ENCODE measurements around the gene NOS2.
A peak's percentile ranks its signal among the peaks of the same experiment; 100 is the strongest.
"Not testable (repeated sequence)": the region's sequence is repeated elsewhere in the genome, so short reads cannot be mapped to it uniquely, and the experiment has no call there.

NOS2 gene

DNA sequence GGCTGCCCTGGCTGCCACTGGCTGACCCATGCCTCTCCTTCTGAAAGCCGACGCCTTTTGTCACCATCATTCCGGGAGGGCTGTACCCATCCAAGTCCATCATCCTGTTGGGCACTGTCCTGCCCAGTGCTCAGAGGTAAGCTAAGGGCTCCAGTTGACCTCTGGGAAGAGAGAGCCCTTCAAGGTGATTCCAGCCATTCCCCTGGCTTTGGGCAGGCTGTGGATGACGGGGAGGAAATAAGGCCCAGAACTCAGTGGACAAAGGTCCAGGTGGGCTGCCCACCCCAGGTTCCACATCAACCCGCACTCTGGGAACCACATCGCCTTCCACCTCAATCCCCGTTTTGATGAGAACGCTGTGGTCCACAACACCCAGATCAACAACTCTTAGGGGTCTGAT is 45.8 kb downstream of the NOS2 start:
- TF ChIP-seq, protein P1, sequence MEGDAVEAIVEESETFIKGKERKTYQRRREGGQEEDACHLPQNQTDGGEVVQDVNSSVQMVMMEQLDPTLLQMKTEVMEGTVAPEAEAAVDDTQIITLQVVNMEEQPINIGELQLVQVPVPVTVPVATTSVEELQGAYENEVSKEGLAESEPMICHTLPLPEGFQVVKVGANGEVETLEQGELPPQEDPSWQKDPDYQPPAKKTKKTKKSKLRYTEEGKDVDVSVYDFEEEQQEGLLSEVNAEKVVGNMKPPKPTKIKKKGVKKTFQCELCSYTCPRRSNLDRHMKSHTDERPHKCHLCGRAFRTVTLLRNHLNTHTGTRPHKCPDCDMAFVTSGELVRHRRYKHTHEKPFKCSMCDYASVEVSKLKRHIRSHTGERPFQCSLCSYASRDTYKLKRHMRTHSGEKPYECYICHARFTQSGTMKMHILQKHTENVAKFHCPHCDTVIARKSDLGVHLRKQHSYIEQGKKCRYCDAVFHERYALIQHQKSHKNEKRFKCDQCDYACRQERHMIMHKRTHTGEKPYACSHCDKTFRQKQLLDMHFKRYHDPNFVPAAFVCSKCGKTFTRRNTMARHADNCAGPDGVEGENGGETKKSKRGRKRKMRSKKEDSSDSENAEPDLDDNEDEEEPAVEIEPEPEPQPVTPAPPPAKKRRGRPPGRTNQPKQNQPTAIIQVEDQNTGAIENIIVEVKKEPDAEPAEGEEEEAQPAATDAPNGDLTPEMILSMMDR (IDR thresholded peaks at IDR 0.05) = no peak
- TF ChIP-seq ZFX (IDR thresholded peaks at IDR 0.05; ENCODE audit: borderline replicate concordance) = no peak
- no peak overlapping the region for H3K27ac ChIP-seq

DNA sequence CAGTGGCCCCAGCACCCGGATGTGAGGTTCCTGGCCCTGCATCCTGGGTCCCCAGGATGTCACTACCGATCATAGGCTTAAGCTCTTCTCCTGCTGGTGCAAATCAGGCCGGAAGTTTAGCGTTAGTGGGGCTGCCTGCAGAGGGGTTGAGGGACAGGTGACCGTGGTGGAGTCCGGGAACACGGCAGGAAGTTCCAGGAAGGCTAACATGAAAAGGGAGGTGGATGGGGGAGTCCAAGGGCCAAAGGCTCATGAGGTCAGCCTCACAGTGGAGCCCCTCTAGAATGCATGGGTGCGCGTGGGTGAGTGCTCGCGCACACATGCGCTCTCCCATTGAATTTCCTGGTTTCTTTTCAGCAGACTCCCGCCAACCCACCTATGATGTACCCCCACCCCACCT is 46.6 kb downstream of the NOS2 start:
- not testable (repeated sequence) for H3K27ac ChIP-seq

- TF ChIP-seq, protein P1 (IDR thresholded peaks at IDR 0.05) = peak; percentile 32
- not testable (repeated sequence) for H3K27ac ChIP-seq
These were observed 47.3 kb downstream of the NOS2 start for GRCh38 chr17:27752831-27753619.

DNA sequence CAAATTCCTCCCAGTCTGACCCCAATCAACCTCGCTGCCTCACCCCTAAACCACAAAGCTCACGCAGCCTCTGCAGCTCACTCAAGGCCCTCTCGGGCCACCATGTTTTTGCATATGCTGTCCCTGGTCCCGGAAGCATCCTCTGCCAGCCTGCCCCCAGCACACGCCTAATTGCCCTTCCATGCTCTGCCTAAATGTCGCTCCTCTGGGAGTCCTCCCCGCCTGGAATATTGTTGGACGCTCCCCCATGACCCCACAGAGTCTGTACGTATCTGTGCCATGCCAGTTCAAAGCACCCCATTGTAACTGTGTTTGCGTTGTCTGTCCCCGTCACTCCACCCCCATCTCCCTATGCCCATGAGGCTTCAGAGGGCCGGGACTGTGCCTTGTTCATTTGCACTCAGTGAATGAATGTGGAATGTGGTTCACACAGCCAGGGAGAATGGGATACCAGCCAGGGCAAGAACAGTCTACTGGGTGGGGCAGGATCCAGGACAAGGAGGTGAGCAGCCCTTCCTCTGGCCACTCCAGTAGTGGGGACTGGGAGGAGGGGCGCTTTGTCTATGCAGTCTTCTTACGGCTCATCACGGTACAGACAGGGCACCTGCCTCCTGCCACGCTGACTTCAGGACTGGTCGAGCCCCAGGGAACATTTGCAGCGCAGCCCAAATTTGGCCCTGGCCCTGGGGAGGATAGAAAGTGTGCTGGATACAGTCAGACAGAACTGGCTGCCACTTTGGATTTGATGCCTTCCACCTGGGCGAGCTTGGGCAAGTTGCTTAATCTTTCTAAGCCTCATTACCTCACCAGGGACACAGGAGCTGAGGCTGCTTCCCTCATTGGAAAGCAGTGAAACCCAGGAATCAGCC is 48.5 kb downstream of the NOS2 start:
- H3K27ac ChIP-seq = no peak overlapping the region
- TF ChIP-seq, protein P1 (IDR thresholded peaks at IDR 0.05) = no peak
- no peak for TF ChIP-seq ZFX (IDR thresholded peaks at IDR 0.05; ENCODE audit: borderline replicate concordance)

- TF ChIP-seq, protein P1 (IDR thresholded peaks at IDR 0.05) = no peak
- no peak for TF ChIP-seq ZFX (IDR thresholded peaks at IDR 0.05; ENCODE audit: borderline replicate concordance)
- no peak overlapping the region for H3K27ac ChIP-seq
These were observed 49.2 kb downstream of the NOS2 start for GRCh38 chr17:27751166-27751565.

- H3K27ac ChIP-seq = not testable (repeated sequence)
These were observed 50.7 kb downstream of the NOS2 start for GRCh38 chr17:27749562-27750150.

DNA sequence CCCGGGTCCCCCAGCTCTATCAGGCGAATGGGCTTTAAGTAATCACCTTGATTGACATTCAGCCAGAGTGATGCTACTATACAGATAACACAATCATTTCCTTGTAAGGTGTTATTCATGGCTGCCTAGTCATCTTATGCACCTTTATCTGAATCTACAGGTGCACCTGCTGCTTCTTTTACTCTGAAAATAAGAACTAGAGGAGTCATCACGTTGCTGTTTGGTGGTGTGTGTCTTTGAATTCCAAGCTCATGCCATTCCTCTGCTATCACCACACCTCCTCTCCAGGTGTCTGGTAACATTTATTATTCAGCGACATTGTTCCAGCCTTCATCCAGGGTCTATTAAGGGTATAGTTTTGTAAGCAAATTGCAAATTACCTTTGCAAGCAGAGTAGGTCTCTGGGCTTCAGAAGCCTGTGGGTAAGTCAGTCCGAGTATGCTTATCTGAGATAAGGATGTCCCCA is 51.9 kb downstream of the NOS2 start:
- TF ChIP-seq, protein P1 (IDR thresholded peaks at IDR 0.05) = no peak
- no peak for TF ChIP-seq ZFX (IDR thresholded peaks at IDR 0.05; ENCODE audit: borderline replicate concordance)
- H3K27ac ChIP-seq = no peak overlapping the region
